Peyer's patch (tissue), 4 donors: Measurements from ENCODE around the gene NUDT1. TPM values are rescaled to one million over a fixed set of nuclear protein-coding genes. Genes with fewer than 3 reads are reported as not detected.
A peak's percentile ranks its signal among the peaks of the same experiment; 100 is the strongest.

Source experiments
- DNase-seq, 3 donors: peaks; one replicate each; pipeline ENCODE4 v3.0.0-alpha.2; 2017 to 2019
- H3K27ac ChIP-seq, 4 donors: fragments of 200-600 bp; sonication (generic); one replicate each; pipeline ENCODE4 v1.5.1; 2016 to 2019
- H3K27me3 ChIP-seq, 2 donors: fragments of 200-600 bp; sonication (generic); one replicate each; pipeline ENCODE4 v1.5.1; 2019
- H3K36me3 ChIP-seq, 3 donors: fragments of 200-600 bp; sonication (generic); one replicate each; pipeline ENCODE4 v1.5.1; 2016 to 2019
- H3K4me1 ChIP-seq, 4 donors: fragments of 200-600 bp; sonication (generic); one replicate each; pipeline ENCODE4 v1.5.1; 2016 to 2019
- H3K4me3 ChIP-seq, 4 donors: fragments of 200-600 bp; sonication (generic); 1 replicate in 3 of 4; 2 replicates in 1 of 4; pipeline ENCODE4 v1.5.1; 2016 to 2019; ENCODE audit warnings: mild to moderate bottlenecking in 1 of 4
- H3K9me3 ChIP-seq, 4 donors: fragments of 200-600 bp; sonication (generic); one replicate each; pipeline ENCODE4 v1.5.1; 2016 to 2019; ENCODE audit warnings: mild to moderate bottlenecking in 1 of 4
- CTCF ChIP-seq, 6 experiments: fragments of 450-650 bp in 4 of 6; fragments of 200-600 bp in 2 of 6; sonication (generic) in 1 of 6; IDR thresholded peaks; one replicate each; pipeline ENCODE4 v1.5.1; 2017 to 2019; ENCODE audit warnings: antibody characterized with exemption in 6 of 6, mild to moderate bottlenecking in 3 of 6, moderate library complexity in 1 of 6
- POLR2A ChIP-seq, 2 donors: fragments of 450-650 bp; IDR thresholded peaks; one replicate each; pipeline ENCODE4 v1.5.1; 2017; ENCODE audit warnings: antibody characterized with exemption in 2 of 2, mild to moderate bottlenecking in 2 of 2, moderate library complexity in 2 of 2
- total RNA-seq, 4 donors: library from RNA; depleted of rRNA; stranded (reverse); fragments of >200 nt; gene quantifications; one replicate each; pipeline ENCODE4 v1.1.0, GENCODE V29; 2016

The NUDT1 gene
- total RNA-seq, 4 donors from 2014 or later, result 3.2 to 75.1 (median 11.6) TPM

GRCh38 chr7:2199956-2200583 lies 42.0 kb upstream of the NUDT1 start:
- Histone ChIP-seq H3K27ac (no peak overlapping the region), H3K9me3 (peaks cover 0 to 6% (median 0%) of the 10 kb centered on the region in 4 donors), H3K27me3 (no peaks in the 10 kb centered on the region), H3K4me3 (no peak overlapping the region), H3K4me1 (no peaks in the 10 kb centered on the region), H3K36me3 (peaks cover 0 to 26% (median 0%) of the 10 kb centered on the region in 3 donors)
- TF ChIP-seq POLR2A (IDR thresholded peaks at IDR 0.05) (no peak), CTCF (IDR thresholded peaks at IDR 0.05) (no peak)
- DNase-seq, result no peak

- peaks cover 0 to 26% (median 0%) of the 10 kb centered on the region in 3 donors for H3K36me3 ChIP-seq
- H3K27ac ChIP-seq, result no peak overlapping the region
- peaks cover 0 to 1% (median 0%) of the 10 kb centered on the region in 4 donors for H3K9me3 ChIP-seq
- TF ChIP-seq POLR2A (IDR thresholded peaks at IDR 0.05) (no peak), CTCF (IDR thresholded peaks at IDR 0.05) (no peak)
- no peaks in the 10 kb centered on the region for H3K4me1 ChIP-seq
- H3K4me3 ChIP-seq, result no peak overlapping the region
- DNase-seq, result no peak
- no peaks in the 10 kb centered on the region for H3K27me3 ChIP-seq
Measured at GRCh38 chr7:2200584-2200980, 41.4 kb upstream of the NUDT1 start.

GRCh38 chr7:2201128-2201527 lies 40.9 kb upstream of the NUDT1 start:
- no peaks in the 10 kb centered on the region for H3K27me3 ChIP-seq
- H3K9me3 ChIP-seq, result no peaks in the 10 kb centered on the region
- DNase-seq, result peak in 1 of 3 donors; percentile 43
- TF ChIP-seq CTCF (IDR thresholded peaks at IDR 0.05) (no peak), POLR2A (IDR thresholded peaks at IDR 0.05) (no peak)
- H3K27ac ChIP-seq, result no peak overlapping the region
- H3K36me3 ChIP-seq, result peaks cover 0 to 26% (median 0%) of the 10 kb centered on the region in 3 donors
- no peaks in the 10 kb centered on the region for H3K4me1 ChIP-seq
- no peak overlapping the region for H3K4me3 ChIP-seq

- peak in 1 of 3 donors; percentile 44 for DNase-seq
- Histone ChIP-seq H3K4me3 (no peak overlapping the region), H3K27me3 (no peaks in the 10 kb centered on the region), H3K27ac (no peak overlapping the region), H3K9me3 (no peaks in the 10 kb centered on the region), H3K36me3 (peaks cover 0 to 28% (median 0%) of the 10 kb centered on the region in 3 donors), H3K4me1 (no peaks in the 10 kb centered on the region)
- no peak for TF ChIP-seq CTCF (IDR thresholded peaks at IDR 0.05)
- no peak for TF ChIP-seq POLR2A (IDR thresholded peaks at IDR 0.05)
Measured at GRCh38 chr7:2201686-2202360, 40.2 kb upstream of the NUDT1 start.

- TF ChIP-seq CTCF (IDR thresholded peaks at IDR 0.05) (no peak), POLR2A (IDR thresholded peaks at IDR 0.05) (no peak)
- Histone ChIP-seq H3K27ac (no peak overlapping the region), H3K27me3 (no peaks in the 10 kb centered on the region), H3K4me1 (no peaks in the 10 kb centered on the region), H3K4me3 (no peak overlapping the region), H3K36me3 (peaks cover 0 to 33% (median 0%) of the 10 kb centered on the region in 3 donors), H3K9me3 (no peaks in the 10 kb centered on the region)
- DNase-seq, result no peak
Measured at GRCh38 chr7:2202361-2202761, 39.7 kb upstream of the NUDT1 start.
